Measurements from ENCODE around the gene LCE3C. TPM values are rescaled to one million over a fixed set of nuclear protein-coding genes. Genes with fewer than 3 reads are reported as not detected.

LCE3C gene
- total and polyA plus RNA-seq, 4 donors = not detected

GRCh38 chr1:152646656-152647055 is 46.6 kb downstream of the LCE3C start:
- no peak for ATAC-seq (ENCODE audit: insufficient read depth, low FRiP score)
- no peak for TF ChIP-seq CTCF (IDR thresholded peaks at IDR 0.05; ENCODE audit: control extremely low read depth, extremely low read depth)
- DNase-seq = no peak
- Histone ChIP-seq H3K4me3 (no peak overlapping the region), H3K27ac (ENCODE audit: low read depth in 1 of 2, low read length in 1 of 2) (no peak overlapping the region), H3K36me3 (ENCODE audit: control insufficient read depth in 4 of 4, insufficient read depth in 4 of 4, low read length in 4 of 4) (no peaks in the 10 kb centered on the region), H3K27me3 (ENCODE audit: control insufficient read depth in 3 of 3, insufficient read depth in 3 of 3, low read length in 2 of 3) (no peaks in the 10 kb centered on the region), H3K4me1 (ENCODE audit: control insufficient read depth in 5 of 5, insufficient read depth in 5 of 5, low read length in 5 of 5) (no peaks in the 10 kb centered on the region), H3K9ac (ENCODE audit: insufficient read depth in 1 of 2, low read length in 2 of 2) (no peak overlapping the region), H3K9me3 (ENCODE audit: control insufficient read depth in 4 of 4, insufficient read depth in 3 of 4, low read length in 3 of 4) (peaks cover 0 to 3% (median 0%) of the 10 kb centered on the region in 4 donors)

Small RNA genes lying within 50 kb of the gene (small RNA-seq; reads per million reads assigned to genes)
- gene LCE3A (ENCODE audit: low replicate concordance) (not detected), gene LCE3B (ENCODE audit: low replicate concordance) (not detected)

Other genes with a start within 250 kb of the LCE3C start
- gene FLG2, start 240.2 kb upstream of the LCE3C start, total RNA-seq = not detected
- not detected for gene FLG2, start 240.2 kb upstream of the LCE3C start, polyA plus RNA-seq
- gene CRNN, start 186.0 kb upstream of the LCE3C start, total RNA-seq = not detected
- gene CRNN, start 186.0 kb upstream of the LCE3C start, polyA plus RNA-seq = under 1 TPM; 0.22 to 0.31 TPM
- gene LCE5A, start 89.4 kb upstream of the LCE3C start, total RNA-seq = not detected
- gene LCE5A, start 89.4 kb upstream of the LCE3C start, polyA plus RNA-seq = under 1 TPM in 1 of 2 donors, not detected in 1; 0.07 TPM
- gene CRCT1, start 85.8 kb upstream of the LCE3C start, total RNA-seq = not detected
- not detected for gene CRCT1, start 85.8 kb upstream of the LCE3C start, polyA plus RNA-seq
- not detected for gene LCE3E, start 33.5 kb upstream of the LCE3C start, total RNA-seq
- gene LCE3E, start 33.5 kb upstream of the LCE3C start, polyA plus RNA-seq = not detected
- gene LCE3D, start 19.7 kb upstream of the LCE3C start, total RNA-seq = not detected
- gene LCE3D, start 19.7 kb upstream of the LCE3C start, polyA plus RNA-seq = not detected
- gene LCE3B, start 13.6 kb downstream of the LCE3C start, total RNA-seq = not detected
- gene LCE3B, start 13.6 kb downstream of the LCE3C start, polyA plus RNA-seq = not detected
- not detected for gene LCE3A, start 22.9 kb downstream of the LCE3C start, total RNA-seq
- not detected for gene LCE3A, start 22.9 kb downstream of the LCE3C start, polyA plus RNA-seq
- not detected for gene LCE2D, start 63.1 kb downstream of the LCE3C start, total RNA-seq
- not detected for gene LCE2D, start 63.1 kb downstream of the LCE3C start, polyA plus RNA-seq
- gene LCE2C, start 75.0 kb downstream of the LCE3C start, total RNA-seq = not detected
- not detected for gene LCE2C, start 75.0 kb downstream of the LCE3C start, polyA plus RNA-seq
- not detected for gene LCE2B, start 85.9 kb downstream of the LCE3C start, total RNA-seq
- not detected for gene LCE2B, start 85.9 kb downstream of the LCE3C start, polyA plus RNA-seq
- gene LCE2A, start 98.1 kb downstream of the LCE3C start, total RNA-seq = not detected
- gene LCE2A, start 98.1 kb downstream of the LCE3C start, polyA plus RNA-seq = not detected
- not detected for gene LCE4A, start 107.9 kb downstream of the LCE3C start, total RNA-seq
- not detected for gene LCE4A, start 107.9 kb downstream of the LCE3C start, polyA plus RNA-seq
- not detected for gene KPRP, start 157.8 kb downstream of the LCE3C start, total RNA-seq
- not detected for gene KPRP, start 157.8 kb downstream of the LCE3C start, polyA plus RNA-seq
- not detected for gene LCE1F, start 174.9 kb downstream of the LCE3C start, total RNA-seq
- gene LCE1F, start 174.9 kb downstream of the LCE3C start, polyA plus RNA-seq = not detected
- not detected for gene LCE1E, start 186.0 kb downstream of the LCE3C start, total RNA-seq
- not detected for gene LCE1E, start 186.0 kb downstream of the LCE3C start, polyA plus RNA-seq
- gene LCE1D, start 196.5 kb downstream of the LCE3C start, total RNA-seq = not detected
- not detected for gene LCE1D, start 196.5 kb downstream of the LCE3C start, polyA plus RNA-seq
- gene LCE1C, start 206.4 kb downstream of the LCE3C start, total RNA-seq = not detected
- not detected for gene LCE1C, start 206.4 kb downstream of the LCE3C start, polyA plus RNA-seq
- not detected for gene LCE1B, start 211.7 kb downstream of the LCE3C start, total RNA-seq
- not detected for gene LCE1B, start 211.7 kb downstream of the LCE3C start, polyA plus RNA-seq
- gene LCE1A, start 227.2 kb downstream of the LCE3C start, total RNA-seq = not detected
- not detected for gene LCE1A, start 227.2 kb downstream of the LCE3C start, polyA plus RNA-seq
- gene LCE6A, start 242.6 kb downstream of the LCE3C start, total RNA-seq = not detected
- not detected for gene LCE6A, start 242.6 kb downstream of the LCE3C start, polyA plus RNA-seq